Nephron progenitor cell (in vitro differentiated cells): Measurements from ENCODE around the gene YIPF5.

Experiments
- DNase-seq: peaks from one replicate; pipeline ENCODE4 v3.0.0; 2021
- H3K27ac Mint-ChIP-seq: 2 replicates; pipeline ENCODE4 v1.8.0; 2021; ENCODE audit warnings: mild to moderate bottlenecking, moderate library complexity, mixed read lengths
- H3K27me3 Mint-ChIP-seq: 2 replicates; pipeline ENCODE4 v1.8.0; 2021; ENCODE audit warnings: mild to moderate bottlenecking, low read depth, mixed read lengths; ENCODE audit not compliant: poor library complexity
- H3K36me3 Mint-ChIP-seq: 2 replicates; pipeline ENCODE4 v1.8.0; 2021; ENCODE audit warnings: low read depth, mixed read lengths
- H3K4me1 Mint-ChIP-seq: 2 replicates; pipeline ENCODE4 v1.8.0; 2021; ENCODE audit warnings: mixed read lengths
- H3K4me3 Mint-ChIP-seq: 2 replicates; pipeline ENCODE4 v1.8.0; 2021; ENCODE audit warnings: mild to moderate bottlenecking, moderate library complexity, mixed read lengths
- H3K9me3 Mint-ChIP-seq: 2 replicates; pipeline ENCODE4 v1.8.0; 2021; ENCODE audit warnings: mild to moderate bottlenecking, moderate library complexity, mixed read lengths
- CTCF ChIP-seq: fragments of 200-600 bp; sonication (generic); IDR thresholded peaks from 2 replicates; pipeline ENCODE4 v1.5.0; 2021; ENCODE audit warnings: antibody characterized with exemption

Gene YIPF5

GRCh38 chr5:144191531-144191930 lies 21.1 kb upstream of the YIPF5 start:
- DNase-seq = no peak

GRCh38 chr5:144189800-144190429 lies 19.5 kb upstream of the YIPF5 start:
- H3K36me3 Mint-ChIP-seq = no peaks in the 10 kb centered on the region
- H3K4me3 Mint-ChIP-seq = no peak overlapping the region
- no peaks in the 10 kb centered on the region for H3K27me3 Mint-ChIP-seq
- no peak overlapping the region for H3K27ac Mint-ChIP-seq
- no peak for DNase-seq
- peaks cover 7% of the 10 kb centered on the region for H3K4me1 Mint-ChIP-seq
- no peak for TF ChIP-seq CTCF
- no peaks in the 10 kb centered on the region for H3K9me3 Mint-ChIP-seq

More at GRCh38 chr5:144191531-144191930, 21.1 kb upstream of the YIPF5 start:
- no peaks in the 10 kb centered on the region for H3K27me3 Mint-ChIP-seq
- no peak for TF ChIP-seq CTCF
- no peaks in the 10 kb centered on the region for H3K9me3 Mint-ChIP-seq
- H3K4me1 Mint-ChIP-seq = peaks cover 7% of the 10 kb centered on the region
- no peak overlapping the region for H3K4me3 Mint-ChIP-seq
- H3K36me3 Mint-ChIP-seq = no peaks in the 10 kb centered on the region
- no peak overlapping the region for H3K27ac Mint-ChIP-seq

GRCh38 chr5:144187699-144188294 lies 17.3 kb upstream of the YIPF5 start:
- H3K4me3 Mint-ChIP-seq = no peak overlapping the region
- no peak overlapping the region for H3K27ac Mint-ChIP-seq
- no peaks in the 10 kb centered on the region for H3K27me3 Mint-ChIP-seq
- no peak for DNase-seq
- peaks cover 7% of the 10 kb centered on the region for H3K4me1 Mint-ChIP-seq
- no peak for TF ChIP-seq CTCF
- no peaks in the 10 kb centered on the region for H3K9me3 Mint-ChIP-seq
- H3K36me3 Mint-ChIP-seq = no peaks in the 10 kb centered on the region

GRCh38 chr5:144183254-144183889 lies 12.9 kb upstream of the YIPF5 start:
- H3K27me3 Mint-ChIP-seq = no peaks in the 10 kb centered on the region
- no peaks in the 10 kb centered on the region for H3K4me1 Mint-ChIP-seq
- H3K9me3 Mint-ChIP-seq = peaks cover 4% of the 10 kb centered on the region
- H3K4me3 Mint-ChIP-seq = no peak overlapping the region
- peak; percentile 63 for TF ChIP-seq CTCF
- H3K36me3 Mint-ChIP-seq = no peaks in the 10 kb centered on the region
- H3K27ac Mint-ChIP-seq = no peak overlapping the region
- no peak for DNase-seq

- H3K4me3 Mint-ChIP-seq = no peak overlapping the region
- H3K27me3 Mint-ChIP-seq = peaks cover 4% of the 10 kb centered on the region
- no peaks in the 10 kb centered on the region for H3K4me1 Mint-ChIP-seq
- no peak overlapping the region for H3K27ac Mint-ChIP-seq
- H3K9me3 Mint-ChIP-seq = peaks cover 4% of the 10 kb centered on the region
- H3K36me3 Mint-ChIP-seq = no peaks in the 10 kb centered on the region
- no peak for TF ChIP-seq CTCF
- no peak for DNase-seq
Measured at GRCh38 chr5:144179226-144179625, 8.8 kb upstream of the YIPF5 start.
